GM19328 (cell line): ENCODE results near the gene ACER3.
"Not testable (repeated sequence)": the region's sequence is repeated elsewhere in the genome, so short reads cannot be mapped to it uniquely, and the experiment has no call there.

Experiments used
- ATAC-seq: cut with Tn5 transposase; IDR thresholded peaks from one replicate; pipeline ENCODE4 v1.9.1; 2021; ENCODE audit warnings: mild to moderate bottlenecking, moderate library complexity; ENCODE audit not compliant: unreplicated experiment

ACER3 gene

GRCh38 chr11:76836613-76837291, 24.0 kb upstream of the ACER3 start:
- ATAC-seq: no peak

DNA sequence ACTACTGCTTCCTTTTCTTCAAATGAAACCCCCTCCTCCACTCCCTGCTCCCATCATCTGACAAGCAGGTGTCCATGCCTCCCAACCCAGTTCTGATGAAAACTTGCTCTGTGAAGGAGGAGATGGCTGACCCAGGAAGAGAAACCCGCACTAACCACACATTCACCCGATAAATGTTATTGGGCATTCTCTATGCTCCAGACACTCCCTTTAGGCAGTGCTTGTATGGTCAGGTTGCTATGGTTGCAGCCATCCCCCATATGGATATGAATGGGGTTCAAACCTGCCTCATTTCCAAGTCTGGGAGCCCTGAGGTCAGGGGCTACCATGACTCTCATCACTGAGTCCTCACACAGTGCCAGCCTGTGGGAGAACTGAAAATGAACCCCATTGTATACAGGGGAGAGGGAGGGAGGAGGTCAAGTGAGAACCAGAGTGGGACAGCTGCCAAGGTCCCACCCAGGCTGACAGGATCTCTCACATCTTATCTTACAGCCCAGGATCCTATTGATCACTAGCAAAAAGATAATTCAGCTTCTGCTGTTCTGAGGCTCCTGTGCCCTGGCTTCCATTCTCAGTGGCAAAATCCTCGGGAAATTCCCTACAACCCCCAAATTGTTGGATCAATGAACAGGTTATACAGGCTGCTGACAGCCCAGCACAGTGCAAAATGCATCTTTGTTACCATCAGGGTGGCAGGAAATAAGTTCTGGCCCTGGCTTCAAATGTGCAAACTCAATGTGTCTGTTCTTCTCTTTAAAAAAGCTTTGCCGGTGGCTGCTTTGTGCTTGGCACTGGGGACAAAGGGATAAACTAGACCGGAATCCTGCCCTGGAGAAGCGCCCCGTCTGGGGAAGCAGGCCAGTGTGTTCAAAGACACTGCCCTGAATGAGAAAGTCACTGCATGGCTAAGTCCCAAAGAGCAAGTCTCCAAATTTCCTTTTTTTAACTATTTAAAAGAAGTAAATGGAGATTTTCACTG, 22.7 kb upstream of the ACER3 start:
- ATAC-seq: no peak

- no peak for ATAC-seq
Measured at GRCh38 chr11:76838678-76839068, 22.0 kb upstream of the ACER3 start.

GRCh38 chr11:76839311-76839710, 21.4 kb upstream of the ACER3 start:
- ATAC-seq: no peak

DNA sequence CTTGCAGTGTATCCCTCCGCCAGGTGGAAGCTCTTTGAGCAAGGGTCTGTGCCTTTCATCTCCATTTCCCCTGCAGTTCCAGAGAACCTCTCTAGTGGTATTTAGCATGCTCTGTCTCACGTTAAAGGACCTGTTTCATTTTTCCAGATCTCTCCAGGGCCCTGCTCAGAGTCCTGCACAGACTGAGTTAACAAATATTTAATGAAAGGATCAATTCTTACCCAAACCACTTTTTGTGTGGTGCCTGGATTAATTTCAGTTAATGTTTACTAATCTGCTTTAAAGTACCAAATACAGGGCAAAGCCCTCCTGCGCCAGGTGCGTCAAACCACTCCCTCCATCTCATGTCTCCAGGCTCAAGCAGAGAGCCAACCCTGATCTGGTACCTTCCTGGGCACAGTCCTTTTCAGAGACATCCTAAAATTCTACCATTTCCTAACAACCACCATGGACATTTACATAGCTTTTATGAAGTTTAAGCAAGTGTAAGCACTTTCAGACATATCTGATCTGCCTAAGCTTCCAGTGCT, 18.7 kb upstream of the ACER3 start:
- no peak for ATAC-seq

- no peak for ATAC-seq
Measured at GRCh38 chr11:76843907-76844306, 16.8 kb upstream of the ACER3 start.

- ATAC-seq: no peak
Measured at GRCh38 chr11:76844511-76844910, 16.2 kb upstream of the ACER3 start.

- no peak for ATAC-seq
Measured at GRCh38 chr11:76845069-76845468, 15.6 kb upstream of the ACER3 start.

DNA sequence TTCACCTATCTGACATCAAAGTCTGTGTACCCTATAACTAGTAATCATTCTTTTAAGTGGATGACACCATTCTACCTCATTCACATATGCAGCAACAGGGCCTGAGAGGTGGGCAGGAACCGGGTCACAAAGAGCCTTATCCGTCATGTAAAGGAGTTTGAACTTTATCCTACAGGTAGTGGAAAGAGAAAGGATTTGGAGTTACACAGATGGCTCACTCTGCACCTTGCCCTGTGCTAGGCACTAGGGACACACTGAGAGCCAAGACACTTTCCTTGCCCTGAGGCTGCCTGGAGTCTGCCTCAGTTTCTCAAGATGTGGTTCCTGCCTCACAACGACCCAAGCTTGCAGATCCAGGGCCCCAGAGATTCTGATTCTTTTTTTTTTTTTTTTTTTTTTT, 14.3 kb upstream of the ACER3 start:
- no peak for ATAC-seq

DNA sequence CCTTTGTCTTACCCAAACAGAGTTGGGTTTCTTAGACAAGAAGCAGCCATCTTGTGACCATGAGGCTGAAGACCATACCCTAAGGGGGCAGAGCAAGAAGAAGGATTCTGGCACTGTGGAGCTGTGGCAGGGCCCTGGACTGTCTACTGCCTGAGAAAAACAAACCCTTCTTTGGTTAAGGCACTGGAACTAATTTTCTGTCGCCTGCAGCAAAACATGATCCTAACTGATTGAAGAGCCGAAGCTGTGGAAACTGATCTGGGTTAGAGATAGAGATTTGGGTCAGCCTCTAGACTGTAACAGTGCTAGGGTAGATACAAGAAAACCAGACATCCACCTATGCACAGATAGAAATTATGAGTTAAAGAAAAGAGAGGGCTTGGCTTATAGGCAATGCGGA, 11.3 kb upstream of the ACER3 start:
- ATAC-seq: no peak

GRCh38 chr11:76850130-76850529, 10.6 kb upstream of the ACER3 start:
- ATAC-seq: no peak

GRCh38 chr11:76850815-76851214, 9.9 kb upstream of the ACER3 start:
- no peak for ATAC-seq

DNA sequence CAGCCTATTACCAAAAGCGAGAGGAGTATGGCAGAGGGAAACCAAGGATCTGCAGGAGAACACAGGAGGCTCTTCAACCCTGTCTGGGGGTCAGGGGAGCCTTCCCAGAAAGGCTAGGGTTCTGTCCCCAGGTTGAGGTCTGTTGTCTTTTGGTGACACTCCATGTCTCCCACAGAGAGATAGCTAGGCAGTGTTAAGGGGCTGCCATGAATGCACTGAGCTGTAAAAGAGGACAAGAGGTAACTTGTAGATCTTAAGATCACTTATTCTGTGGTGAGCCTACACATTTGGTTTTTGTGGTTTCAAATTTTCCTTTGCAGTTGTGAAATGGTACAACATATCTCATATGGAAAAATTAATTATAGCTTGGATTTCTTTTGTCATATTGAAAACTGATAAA, 6.0 kb upstream of the ACER3 start:
- ATAC-seq: no peak

DNA sequence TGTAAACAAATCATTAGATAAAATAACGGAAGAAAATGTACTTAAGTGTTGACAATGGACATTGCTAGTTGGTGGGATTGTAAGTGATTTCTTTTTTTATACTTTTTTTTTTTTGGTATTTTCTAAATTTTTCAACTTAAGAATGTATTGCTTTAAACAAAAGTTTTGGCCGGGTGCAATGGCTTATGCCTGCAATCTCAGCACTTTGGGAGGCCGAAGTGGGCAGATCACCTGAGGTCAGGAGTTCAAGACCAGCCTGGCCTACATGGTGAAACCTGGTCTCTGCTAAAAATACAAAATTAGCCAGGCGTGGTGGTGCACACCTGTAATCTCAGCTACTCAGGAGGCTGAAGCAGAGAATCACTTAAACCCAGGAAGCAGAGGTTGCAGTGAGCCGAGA, 5.0 kb upstream of the ACER3 start:
- not testable (repeated sequence) for ATAC-seq

DNA sequence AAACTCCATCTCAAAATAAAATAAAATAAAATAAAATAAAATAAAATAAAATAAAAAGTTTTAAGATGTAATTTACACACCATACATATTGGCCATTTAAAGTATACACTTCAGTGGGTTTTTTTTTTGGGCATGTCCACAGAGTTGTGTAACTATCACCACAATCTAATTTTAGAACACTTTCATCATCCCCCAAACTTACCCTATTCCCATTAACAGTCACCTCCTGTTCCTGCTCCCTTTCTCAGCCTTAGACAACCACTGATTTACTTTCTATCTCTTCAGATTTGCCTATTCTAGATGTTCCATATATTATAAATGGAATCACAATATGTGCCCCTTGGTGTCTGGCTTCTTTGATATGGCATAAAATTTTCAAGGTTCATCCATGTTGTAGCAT, 4.6 kb upstream of the ACER3 start:
- no peak for ATAC-seq

GRCh38 chr11:76856571-76856970, 4.1 kb upstream of the ACER3 start:
- ATAC-seq: no peak

DNA sequence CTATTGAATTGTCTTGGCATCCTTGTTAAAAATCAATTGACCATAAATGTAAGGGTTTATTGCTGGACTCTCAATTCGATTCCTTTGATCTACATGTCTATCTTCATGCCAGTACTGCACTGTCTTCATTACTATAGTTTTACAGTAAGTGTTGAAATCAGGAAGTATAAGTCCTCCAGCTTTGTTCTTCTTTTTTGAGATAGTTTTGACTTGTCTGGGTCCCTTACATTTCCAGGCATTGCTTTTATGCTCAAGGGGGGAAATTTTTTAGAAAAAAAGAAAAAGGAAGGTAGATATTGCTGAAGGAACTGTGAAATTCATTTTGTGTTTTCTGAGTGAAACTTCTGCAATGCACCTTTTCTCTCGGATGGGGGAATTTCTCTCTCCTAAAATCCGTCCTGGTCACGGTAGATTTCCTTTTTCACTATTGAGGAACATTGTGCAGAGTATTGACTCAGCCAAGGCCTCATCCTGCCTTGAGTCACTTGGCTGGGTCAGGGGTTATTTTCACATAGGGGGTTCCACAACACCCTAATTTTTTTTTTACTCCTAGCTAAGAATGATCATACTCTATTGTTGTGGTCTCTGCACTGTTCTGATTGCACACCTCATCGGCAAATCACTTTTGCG, 2.8 kb upstream of the ACER3 start:
- ATAC-seq: no peak

DNA sequence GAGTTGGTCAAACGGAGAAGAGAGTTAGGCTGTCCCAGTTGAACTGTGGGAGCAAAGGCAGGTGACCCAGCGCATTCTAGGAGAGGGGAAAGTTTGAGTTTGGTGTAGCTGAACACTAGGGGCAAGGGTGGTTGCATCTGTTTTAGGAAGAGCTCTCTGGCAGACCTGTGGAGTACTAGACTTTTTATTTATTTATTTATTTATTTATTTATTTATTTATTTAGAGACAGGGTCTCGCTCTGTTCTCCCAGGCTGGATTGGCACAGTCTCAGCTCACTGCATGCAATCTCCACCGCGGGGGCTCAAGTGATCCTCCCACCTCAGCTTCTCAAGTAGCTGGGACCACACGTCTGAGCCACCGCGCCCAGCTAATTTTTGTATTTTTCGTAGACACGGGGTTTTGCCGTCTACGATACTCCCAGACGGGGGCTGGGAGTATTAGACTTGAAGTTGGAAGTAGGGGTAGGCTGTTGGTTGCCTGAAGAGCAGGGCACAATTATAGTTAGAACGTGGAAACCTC, 950 bp upstream of the ACER3 start:
- ATAC-seq: no peak

DNA sequence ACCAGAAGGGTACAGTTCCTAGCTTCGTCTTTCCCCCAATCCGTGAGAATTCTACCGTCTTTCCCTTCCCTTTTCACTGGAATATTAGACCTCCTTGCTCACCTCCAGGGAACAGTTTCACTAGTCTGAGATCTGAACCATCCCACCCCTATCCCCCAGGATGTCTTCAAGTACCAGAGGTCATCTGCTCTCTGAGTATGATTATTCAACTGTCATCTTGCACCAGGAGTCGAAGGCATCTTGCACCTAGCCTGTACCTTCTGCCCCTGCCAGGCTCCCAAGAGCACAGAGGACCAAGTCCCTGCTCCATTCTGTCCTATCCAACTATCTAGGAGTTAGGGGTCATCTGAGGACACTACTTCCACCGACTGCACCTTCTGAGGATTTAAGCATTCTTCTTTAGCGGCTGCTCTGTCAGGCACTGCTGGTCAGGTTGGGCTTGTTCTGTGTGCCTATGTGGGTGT, 804 bp downstream of the ACER3 start:
- ATAC-seq: no peak

DNA sequence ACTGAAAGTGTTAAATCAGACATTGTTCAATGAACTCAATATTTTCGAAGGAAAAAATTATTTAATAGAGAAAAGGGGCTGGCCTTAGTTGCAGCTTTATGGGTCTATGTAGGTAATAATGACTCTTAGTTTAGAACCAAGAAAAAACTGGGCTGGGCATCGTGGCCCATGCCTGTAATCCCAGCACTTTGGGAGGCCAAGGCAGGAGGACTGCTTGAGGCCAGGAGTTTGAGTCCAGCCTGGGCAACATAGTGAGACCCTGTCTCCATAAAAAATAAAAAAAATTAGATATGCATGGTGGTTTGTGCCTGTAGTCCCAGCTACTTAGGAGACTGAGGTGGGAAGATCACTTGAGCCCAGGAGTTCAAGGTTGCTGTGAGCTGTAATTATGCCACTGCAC, 2.1 kb downstream of the ACER3 start:
- not testable (repeated sequence) for ATAC-seq

DNA sequence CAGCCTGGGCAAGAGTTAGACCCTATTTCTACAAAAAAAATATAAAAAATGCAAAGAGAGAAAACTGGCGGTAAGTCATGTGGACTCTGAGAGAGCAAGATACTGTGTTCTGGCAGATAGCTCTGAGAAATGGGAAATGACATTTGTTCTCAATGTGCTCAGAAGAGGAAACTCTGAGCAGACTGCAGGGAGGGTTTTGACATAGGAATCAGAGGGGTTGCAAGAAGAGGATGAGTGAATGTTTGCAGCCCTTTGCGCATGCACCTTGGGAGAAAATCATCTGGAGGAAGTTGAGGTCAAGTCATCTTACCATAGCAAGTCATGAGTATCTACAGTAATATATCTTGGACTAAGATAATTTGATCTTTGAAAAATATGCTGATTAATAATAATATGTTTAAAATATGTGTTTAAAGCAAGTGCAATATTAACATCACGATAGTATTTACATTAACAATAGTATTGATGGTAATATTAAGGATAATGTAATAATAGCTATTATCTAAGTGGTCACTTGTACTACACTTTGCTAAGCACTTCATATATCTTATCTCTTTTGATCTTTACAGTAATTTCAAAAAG, 2.6 kb downstream of the ACER3 start:
- no peak for ATAC-seq
